Measurements from ENCODE around the gene ACTR1B. TPM values are rescaled to one million over a fixed set of nuclear protein-coding genes. Genes with fewer than 3 reads are reported as not detected.

ACTR1B gene
- total and polyA plus RNA-seq, 2 donors (not counting 3 experiments of a cell fraction or from before 2014, with no cell fraction given), result 49.8 to 60.9 TPM

DNA sequence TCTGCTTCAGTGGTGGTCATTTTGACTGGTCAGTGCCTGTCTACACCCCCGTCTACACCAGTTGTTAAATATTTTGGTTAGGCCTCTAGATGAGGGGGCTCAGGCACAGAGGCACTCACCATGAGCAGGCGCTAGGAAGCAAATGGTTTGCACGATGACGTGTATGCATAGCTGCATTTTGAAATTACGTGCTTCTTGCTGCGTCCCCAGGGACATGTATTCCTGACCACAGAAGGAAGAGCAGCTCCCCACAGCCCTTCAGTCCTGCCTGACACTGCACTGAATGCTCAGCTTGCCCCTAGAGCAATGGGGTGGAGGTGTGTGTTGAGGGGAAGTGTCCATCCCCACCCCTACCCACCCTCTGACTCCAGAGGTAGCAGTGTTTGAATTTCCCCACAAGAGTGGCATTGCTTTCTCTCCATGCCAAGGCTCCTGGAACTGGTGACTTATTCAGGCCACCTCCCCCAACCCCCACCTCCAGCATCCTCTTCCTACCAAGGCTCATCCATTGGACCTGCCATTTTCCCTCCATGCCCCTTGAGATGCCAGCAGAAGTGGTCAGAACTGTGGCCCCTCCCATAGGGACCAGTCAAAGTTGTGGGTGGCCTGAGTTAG lies 38.1 kb upstream of the ACTR1B start:
- Histone ChIP-seq H4K20me1 (replicated peaks; ENCODE audit: control insufficient read depth, extremely low read depth, insufficient read depth, low read length) (no peaks in the 10 kb centered on the region), H3K27ac (ENCODE audit: insufficient read depth, low read depth, low read length) (no peak overlapping the region), H3K4me2 (ENCODE audit: insufficient read depth, low read length) (no peak overlapping the region), H3K27me3 (ENCODE audit: control insufficient read depth in 2 of 2, insufficient read depth in 2 of 2, low read length in 2 of 2) (peaks cover 0 to 2% of the 10 kb centered on the region in 2 experiments), H3K9me1 (replicated peaks; ENCODE audit: control insufficient read depth, extremely low read depth, insufficient read depth, low read length) (no peaks in the 10 kb centered on the region), H3K9ac (replicated peaks; ENCODE audit: extremely low read depth, insufficient read depth, low read length) (no peak overlapping the region), H2AFZ (ENCODE audit: low read depth, low read length) (no peak overlapping the region), H3K4me3 (replicated peaks in 1 of 3; ENCODE audit: insufficient read depth in 1 of 3, low read depth in 1 of 3, low read length in 3 of 3) (no peak overlapping the region), H3K36me3 (ENCODE audit: control insufficient read depth in 2 of 2, extremely low read depth in 1 of 2, insufficient read depth in 2 of 2, low read length in 2 of 2) (no peaks in the 10 kb centered on the region), H3K4me1 (ENCODE audit: control insufficient read depth, extremely low read depth, insufficient read depth, low read length) (no peaks in the 10 kb centered on the region), H3K9me3 (replicated peaks; ENCODE audit: control insufficient read depth, insufficient read depth, low read length) (no peaks in the 10 kb centered on the region), H3K79me2 (ENCODE audit: control insufficient read depth, insufficient read depth, low read length) (no peaks in the 10 kb centered on the region)
- dilution Hi-C loops (cut with MboI; ENCODE audit: extremely low pct_ligation_motif_present, low sequenced_read_pairs) (no loop called here), intact Hi-C loops (cut with micrococcal nuclease) (loop anchor here (2.0 kb wide), 1 partner anchor 47 kb away; no protein-coding TSS in a partner anchor)
- BruUV-seq (replicated peaks), result no TSS peak
- DNase-seq (ENCODE audit: low read depth, low spot score) (no peak), FAIRE-seq (no peak)
- POLR2A ChIA-PET, result no interaction called here
- no peak for TF ChIP-seq POLR2A (IDR thresholded peaks at IDR 0.05; ENCODE audit: low read depth, low read length)
- TF ChIP-seq, protein P1, sequence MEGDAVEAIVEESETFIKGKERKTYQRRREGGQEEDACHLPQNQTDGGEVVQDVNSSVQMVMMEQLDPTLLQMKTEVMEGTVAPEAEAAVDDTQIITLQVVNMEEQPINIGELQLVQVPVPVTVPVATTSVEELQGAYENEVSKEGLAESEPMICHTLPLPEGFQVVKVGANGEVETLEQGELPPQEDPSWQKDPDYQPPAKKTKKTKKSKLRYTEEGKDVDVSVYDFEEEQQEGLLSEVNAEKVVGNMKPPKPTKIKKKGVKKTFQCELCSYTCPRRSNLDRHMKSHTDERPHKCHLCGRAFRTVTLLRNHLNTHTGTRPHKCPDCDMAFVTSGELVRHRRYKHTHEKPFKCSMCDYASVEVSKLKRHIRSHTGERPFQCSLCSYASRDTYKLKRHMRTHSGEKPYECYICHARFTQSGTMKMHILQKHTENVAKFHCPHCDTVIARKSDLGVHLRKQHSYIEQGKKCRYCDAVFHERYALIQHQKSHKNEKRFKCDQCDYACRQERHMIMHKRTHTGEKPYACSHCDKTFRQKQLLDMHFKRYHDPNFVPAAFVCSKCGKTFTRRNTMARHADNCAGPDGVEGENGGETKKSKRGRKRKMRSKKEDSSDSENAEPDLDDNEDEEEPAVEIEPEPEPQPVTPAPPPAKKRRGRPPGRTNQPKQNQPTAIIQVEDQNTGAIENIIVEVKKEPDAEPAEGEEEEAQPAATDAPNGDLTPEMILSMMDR (IDR thresholded peaks at IDR 0.05; ENCODE audit: extremely low read depth in 1 of 2, insufficient read depth in 1 of 2, low read depth in 1 of 2, low read length in 2 of 2), result no peak
- no peak for TF ChIP-seq MYC (IDR thresholded peaks at IDR 0.05; ENCODE audit: low read depth, low read length)
- no peak for TF ChIP-seq GATA2 (IDR thresholded peaks at IDR 0.05; ENCODE audit: insufficient read depth, insufficient read length, low read depth, low read length)
- TF ChIP-seq EZH2 (IDR thresholded peaks at IDR 0.05; ENCODE audit: borderline replicate concordance, low read depth, low read length, severe bottlenecking), result no peak
- no peak for TF ChIP-seq FOS (IDR thresholded peaks at IDR 0.05; ENCODE audit: borderline replicate concordance, insufficient read depth, low read length)
- TF ChIP-seq, protein P2, sequence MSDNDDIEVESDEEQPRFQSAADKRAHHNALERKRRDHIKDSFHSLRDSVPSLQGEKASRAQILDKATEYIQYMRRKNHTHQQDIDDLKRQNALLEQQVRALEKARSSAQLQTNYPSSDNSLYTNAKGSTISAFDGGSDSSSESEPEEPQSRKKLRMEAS (IDR thresholded peaks at IDR 0.05; ENCODE audit: insufficient read depth, insufficient read length), result no peak
- no peak for TF ChIP-seq JUN (IDR thresholded peaks at IDR 0.05; ENCODE audit: borderline replicate concordance, insufficient read depth, insufficient read length, low read depth)
- no peak for TF ChIP-seq POLR2AphosphoS5 (IDR thresholded peaks at IDR 0.05; ENCODE audit: insufficient read depth, low read depth, low read length)
- CTCF ChIA-PET, result interaction anchor here (0.9 to 1.4 kb wide), 4 partner anchors 39 to 683 kb away, joined by 3 to 4 read pairs (median 3); no protein-coding TSS in a partner anchor
